HCT116 (cell line): ENCODE data around the gene EPN1.

ENCODE experiments used
- CTCF ChIP-seq, 3 experiments: fragments of 200-600 bp in 1 of 3; sonication (generic) in 1 of 3; IDR thresholded peaks in 2 of 3; conservative IDR thresholded peaks in 1 of 3; 2 replicates each; pipeline ENCODE4 v1.5.1; 2012 to 2017; ENCODE audit warnings: low read depth in 2 of 3, low read length in 2 of 3, antibody characterized with exemption in 1 of 3, borderline replicate concordance in 1 of 3, control low read depth in 1 of 3, mild to moderate bottlenecking in 1 of 3, mixed read lengths in 1 of 3, mixed run types in 1 of 3, moderate library complexity in 1 of 3; ENCODE audit not compliant: insufficient read depth in 1 of 3
- ELF1 ChIP-seq: IDR thresholded peaks from 2 replicates; pipeline ENCODE4 v1.6.1; 2012; ENCODE audit warnings: low read depth, borderline replicate concordance
- EZH2 ChIP-seq: fragments of 200-600 bp; sonication (generic); IDR thresholded peaks from 2 replicates; pipeline ENCODE4 v1.6.1; 2017; ENCODE audit warnings: antibody characterized with exemption, mixed run types
- POLR2A ChIP-seq: IDR thresholded peaks from 2 replicates; pipeline ENCODE4 v1.7.0; 2011; ENCODE audit warnings: borderline replicate concordance; ENCODE audit not compliant: insufficient read depth, insufficient read length; ENCODE audit errors: extremely low read depth
- ZBTB33 ChIP-seq: IDR thresholded peaks from 2 replicates; pipeline ENCODE4 v1.6.1; 2011; ENCODE audit warnings: mild to moderate bottlenecking, low read length, moderate library complexity; ENCODE audit not compliant: insufficient replicate concordance; ENCODE audit errors: extremely low read depth

GRCh38 chr19:55720801-55721200 is 45.8 kb downstream of the EPN1 start:
- no peak for TF ChIP-seq CTCF (IDR thresholded peaks at IDR 0.05 in 2 of 3, conservative IDR thresholded peaks at IDR 0.05 in 1 of 3; ENCODE audit: borderline replicate concordance in 1 of 3, insufficient read depth in 1 of 3, low read depth in 2 of 3, low read length in 2 of 3)
- no peak for TF ChIP-seq EZH2
- TF ChIP-seq POLR2A: no peak
- TF ChIP-seq ELF1: no peak
- no peak for TF ChIP-seq ZBTB33
